Liver (tissue), 3 donors: ENCODE measurements around the gene CFAP74.

Experiments
- CTCF ChIP-seq: fragments of 150-350 bp; IDR thresholded peaks from 2 replicates; pipeline ENCODE4 v1.5.1; 2017; ENCODE audit warnings: improper control_type of control experiment, low read depth, low read length; ENCODE audit not compliant: missing input control
- GABPA ChIP-seq, 2 donors: IDR thresholded peaks in 1 of 2; conservative IDR thresholded peaks in 1 of 2; 2 replicates each; pipeline ENCODE4 v1.6.1; 2016; ENCODE audit warnings: antibody characterized with exemption in 2 of 2, mild to moderate bottlenecking in 1 of 2, moderate library complexity in 1 of 2
- HNF4A ChIP-seq, 2 donors: conservative IDR thresholded peaks; 2 replicates each; pipeline ENCODE4 v1.6.1; 2016; ENCODE audit warnings: antibody characterized with exemption in 2 of 2, mild to moderate bottlenecking in 2 of 2
- HNF4G ChIP-seq: IDR thresholded peaks from 2 replicates; pipeline ENCODE4 v1.6.1; 2016; ENCODE audit warnings: antibody characterized with exemption
- JUND ChIP-seq, 2 donors: IDR thresholded peaks; 2 replicates each; pipeline ENCODE4 v1.6.1; 2016; ENCODE audit warnings: antibody characterized with exemption in 2 of 2
- MAX ChIP-seq: IDR thresholded peaks from 2 replicates; pipeline ENCODE4 v1.6.1; 2016; ENCODE audit warnings: antibody characterized with exemption
- RAD21 ChIP-seq, 2 donors: IDR thresholded peaks; 2 replicates each; pipeline ENCODE4 v1.6.1; 2016; ENCODE audit warnings: antibody characterized with exemption in 2 of 2, mild to moderate bottlenecking in 2 of 2
- REST ChIP-seq: IDR thresholded peaks from 2 replicates; pipeline ENCODE4 v1.6.1; 2016; ENCODE audit warnings: antibody characterized with exemption, mild to moderate bottlenecking
- RXRA ChIP-seq, 2 donors: IDR thresholded peaks; 2 replicates each; pipeline ENCODE4 v1.6.1; 2017 to 2018; ENCODE audit warnings: antibody characterized with exemption in 2 of 2, mild to moderate bottlenecking in 1 of 2
- SP1 ChIP-seq: IDR thresholded peaks from 2 replicates; pipeline ENCODE4 v1.6.1; 2018; ENCODE audit warnings: antibody characterized with exemption, mild to moderate bottlenecking
- TAF1 ChIP-seq: conservative IDR thresholded peaks from 2 replicates; pipeline ENCODE4 v1.6.1; 2016; ENCODE audit warnings: antibody characterized with exemption, mild to moderate bottlenecking
- YY1 ChIP-seq: IDR thresholded peaks from 2 replicates; pipeline ENCODE4 v1.6.1; 2016; ENCODE audit warnings: antibody characterized with exemption, mild to moderate bottlenecking
- donor health status: healthy.
- donor health status: healthy.

- TF ChIP-seq TAF1 (no peak), CTCF (no peak), JUND (IDR thresholded peaks at IDR 0.05) (no peak), MAX (no peak), RAD21 (IDR thresholded peaks at IDR 0.05) (no peak), RXRA (IDR thresholded peaks at IDR 0.05) (no peak), GABPA (IDR thresholded peaks at IDR 0.05 in 1 of 2, conservative IDR thresholded peaks at IDR 0.05 in 1 of 2) (no peak), HNF4A (conservative IDR thresholded peaks at IDR 0.05) (no peak), SP1 (no peak), YY1 (no peak), HNF4G (no peak), REST (no peak)
Measured at GRCh38 chr1:1883092-1883873, 120.3 kb downstream of the CFAP74 start.
